ENCODE results near the gene ZNF846.

GRCh38 chr19:9791552-9792205 lies 23.1 kb upstream of the ZNF846 start:
- TF ChIP-seq CTCF (IDR thresholded peaks at IDR 0.05) (no peak), TCF7L2 (IDR thresholded peaks at IDR 0.05; ENCODE audit: low read depth, low read length) (no peak), POLR2AphosphoS5 (IDR thresholded peaks at IDR 0.05; ENCODE audit: low read depth, low read length) (no peak), REST (IDR thresholded peaks at IDR 0.05; ENCODE audit: insufficient read depth in 1 of 2, low read depth in 2 of 2, low read length in 1 of 2) (no peak), SIN3A (IDR thresholded peaks at IDR 0.05; ENCODE audit: borderline replicate concordance, insufficient read depth, low read depth, low read length) (no peak)

Data from Panc1 (cell line).